ENCODE data around the gene EIPR1. TPM values are rescaled to one million over a fixed set of nuclear protein-coding genes. Genes with fewer than 3 reads are reported as not detected.
A peak's percentile ranks its signal among the peaks of the same experiment; 100 is the strongest.

The EIPR1 gene
- 25.4 to 27.9 TPM (median 26.4 TPM) in 3 replicates for total RNA-seq

- TF ChIP-seq CTCF (IDR thresholded peaks at IDR 0.05; ENCODE audit: unreplicated experiment), result no peak
- Mint-ChIP-seq H3K27ac (peak within 1 kb of the TSS; percentile 90), H3K4me1 (peaks cover 32% of the 10 kb centered on the region), H3K27me3 (ENCODE audit: low read depth) (no peaks in the 10 kb centered on the region), H3K36me3 (peaks cover 10% of the 10 kb centered on the region), H3K4me3 (peak within 1 kb of the TSS; percentile 97), H3K9me3 (no peaks in the 10 kb centered on the region)
- peak; percentile 84 to 94 for DNase-seq (ENCODE audit: low spot score in 2 of 2, unreplicated experiment in 2 of 2)
Measured at GRCh38 chr2:3377612-3378432, at the start of gene EIPR1. EIPR1 (minus strand) TSS chr2:3377818; CDS start chr2:3377689, 129 bp downstream.

- Mint-ChIP-seq H3K27me3 (ENCODE audit: low read depth) (no peaks in the 10 kb centered on the region), H3K27ac (no peak overlapping the region), H3K9me3 (no peaks in the 10 kb centered on the region), H3K4me1 (peaks cover 5% of the 10 kb centered on the region), H3K4me3 (no peak overlapping the region), H3K36me3 (peaks cover 56% of the 10 kb centered on the region)
- no peak for DNase-seq (ENCODE audit: low spot score in 2 of 2, unreplicated experiment in 2 of 2)
- no peak for TF ChIP-seq CTCF (IDR thresholded peaks at IDR 0.05; ENCODE audit: unreplicated experiment)
Measured at GRCh38 chr2:3427272-3427671, 49.7 kb upstream of the EIPR1 start.

- no peaks in the 10 kb centered on the region for H3K27me3 Mint-ChIP-seq (ENCODE audit: low read depth)
- no peak for DNase-seq (ENCODE audit: low spot score in 2 of 2, unreplicated experiment in 2 of 2)
- peaks cover 50% of the 10 kb centered on the region for H3K36me3 Mint-ChIP-seq
- no peak for TF ChIP-seq CTCF (IDR thresholded peaks at IDR 0.05; ENCODE audit: unreplicated experiment)
- no peak overlapping the region for H3K27ac Mint-ChIP-seq
- no peak overlapping the region for H3K4me3 Mint-ChIP-seq
- H3K4me1 Mint-ChIP-seq, result no peaks in the 10 kb centered on the region
- no peaks in the 10 kb centered on the region for H3K9me3 Mint-ChIP-seq
Measured at GRCh38 chr2:3426615-3427014, 49.0 kb upstream of the EIPR1 start.

GRCh38 chr2:3424171-3424795 lies 46.7 kb upstream of the EIPR1 start:
- no peak overlapping the region for H3K27ac Mint-ChIP-seq
- TF ChIP-seq CTCF (IDR thresholded peaks at IDR 0.05; ENCODE audit: unreplicated experiment), result peak; percentile 55
- H3K4me3 Mint-ChIP-seq, result no peak overlapping the region
- no peak for DNase-seq (ENCODE audit: low spot score in 2 of 2, unreplicated experiment in 2 of 2)
- peaks cover 41% of the 10 kb centered on the region for H3K36me3 Mint-ChIP-seq
- H3K9me3 Mint-ChIP-seq, result no peaks in the 10 kb centered on the region
- no peaks in the 10 kb centered on the region for H3K4me1 Mint-ChIP-seq
- H3K27me3 Mint-ChIP-seq (ENCODE audit: low read depth), result no peaks in the 10 kb centered on the region

GRCh38 chr2:3423492-3424170 lies 46.0 kb upstream of the EIPR1 start:
- Mint-ChIP-seq H3K27me3 (ENCODE audit: low read depth) (no peaks in the 10 kb centered on the region), H3K4me3 (no peak overlapping the region), H3K36me3 (peaks cover 35% of the 10 kb centered on the region), H3K27ac (no peak overlapping the region), H3K9me3 (no peaks in the 10 kb centered on the region), H3K4me1 (no peaks in the 10 kb centered on the region)
- TF ChIP-seq CTCF (IDR thresholded peaks at IDR 0.05; ENCODE audit: unreplicated experiment), result peak; percentile 92
- DNase-seq (ENCODE audit: low spot score in 2 of 2, unreplicated experiment in 2 of 2), result peak in 1 of 2 experiments; percentile 72

Measured in mesothelial cell of epicardium (in vitro differentiated cells).